Measurements from ENCODE around the gene PLAAT4.
"Not testable (repeated sequence)": the region's sequence is repeated elsewhere in the genome, so short reads cannot be mapped to it uniquely, and the experiment has no call there.

Gene PLAAT4

GRCh38 chr11:63573881-63574855 lies 37.6 kb downstream of the PLAAT4 start:
- peak; percentile 71 for DNase-seq (ENCODE audit: low read depth)

- DNase-seq (ENCODE audit: low read depth), result peak; percentile 14
Observed at GRCh38 chr11:63574856-63575602, 38.4 kb downstream of the PLAAT4 start.

- DNase-seq (ENCODE audit: low read depth), result not testable (repeated sequence)
Observed at GRCh38 chr11:63578882-63579281, 42.3 kb downstream of the PLAAT4 start.

GRCh38 chr11:63581224-63581623 lies 44.6 kb downstream of the PLAAT4 start:
- DNase-seq (ENCODE audit: low read depth), result not testable (repeated sequence)

GRCh38 chr11:63583357-63583677 lies 46.7 kb downstream of the PLAAT4 start:
- no peak for DNase-seq (ENCODE audit: low read depth)

- DNase-seq (ENCODE audit: low read depth), result no peak
Observed at GRCh38 chr11:63586451-63587166, 50.0 kb downstream of the PLAAT4 start.

GRCh38 chr11:63589000-63589399 lies 52.4 kb downstream of the PLAAT4 start:
- no peak for DNase-seq (ENCODE audit: low read depth)

GRCh38 chr11:63590024-63590788 lies 53.6 kb downstream of the PLAAT4 start:
- DNase-seq (ENCODE audit: low read depth), result no peak

- peak; percentile 14 for DNase-seq (ENCODE audit: low read depth)
Observed at GRCh38 chr11:63592975-63593395, 56.4 kb downstream of the PLAAT4 start.

GRCh38 chr11:63595296-63595695 lies 58.7 kb downstream of the PLAAT4 start:
- no peak for DNase-seq (ENCODE audit: low read depth)
